Measurements from ENCODE around the gene ZNF594.
"Not testable (repeated sequence)": the region's sequence is repeated elsewhere in the genome, so short reads cannot be mapped to it uniquely, and the experiment has no call there.

ZNF594 gene

GRCh38 chr17:5137511-5138197, 54.0 kb downstream of the ZNF594 start:
- DNase-seq (ENCODE audit: low read depth, low spot score), result not testable (repeated sequence)

DNA sequence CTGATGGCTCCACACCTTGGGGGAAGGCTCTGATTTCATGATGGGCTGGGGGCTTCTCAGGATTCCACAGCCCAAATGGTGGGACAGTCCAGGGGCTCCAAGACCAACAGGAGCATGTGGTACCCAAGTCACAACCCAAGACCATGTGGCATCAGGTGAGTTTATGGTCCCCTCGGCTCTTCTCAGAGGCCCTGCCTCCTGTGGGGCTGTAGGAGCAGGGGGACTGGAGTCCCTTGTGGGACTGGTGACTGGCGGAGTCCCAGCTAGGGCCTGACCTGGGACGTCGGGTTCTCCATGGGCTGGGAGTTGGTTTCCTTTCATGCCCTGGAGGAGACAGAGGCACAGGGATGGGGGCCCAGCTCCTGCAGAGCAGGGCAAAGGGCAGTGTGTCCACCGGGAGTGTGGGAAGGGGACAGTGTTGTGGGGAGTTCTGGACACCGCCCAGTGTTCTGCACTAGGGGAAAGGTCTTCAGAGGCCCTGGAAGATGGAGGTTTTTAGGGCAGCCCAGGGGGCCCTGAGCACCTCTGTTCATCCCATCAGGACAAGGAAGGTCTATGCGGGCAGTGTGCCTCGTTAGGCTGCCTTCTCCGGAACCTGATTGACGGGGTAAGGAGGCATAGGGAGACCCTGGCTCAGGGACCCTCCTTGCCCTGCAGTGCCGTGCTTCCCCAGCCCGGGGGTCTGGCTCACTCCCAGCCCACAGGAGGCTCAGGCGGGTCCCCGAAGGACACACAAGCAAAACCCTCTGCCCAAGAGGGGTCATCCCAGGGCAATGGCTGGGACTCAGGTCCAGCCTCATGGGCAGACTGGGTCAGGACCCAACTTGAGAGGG, 54.9 kb downstream of the ZNF594 start:
- not testable (repeated sequence) for DNase-seq (ENCODE audit: low read depth, low spot score)

DNA sequence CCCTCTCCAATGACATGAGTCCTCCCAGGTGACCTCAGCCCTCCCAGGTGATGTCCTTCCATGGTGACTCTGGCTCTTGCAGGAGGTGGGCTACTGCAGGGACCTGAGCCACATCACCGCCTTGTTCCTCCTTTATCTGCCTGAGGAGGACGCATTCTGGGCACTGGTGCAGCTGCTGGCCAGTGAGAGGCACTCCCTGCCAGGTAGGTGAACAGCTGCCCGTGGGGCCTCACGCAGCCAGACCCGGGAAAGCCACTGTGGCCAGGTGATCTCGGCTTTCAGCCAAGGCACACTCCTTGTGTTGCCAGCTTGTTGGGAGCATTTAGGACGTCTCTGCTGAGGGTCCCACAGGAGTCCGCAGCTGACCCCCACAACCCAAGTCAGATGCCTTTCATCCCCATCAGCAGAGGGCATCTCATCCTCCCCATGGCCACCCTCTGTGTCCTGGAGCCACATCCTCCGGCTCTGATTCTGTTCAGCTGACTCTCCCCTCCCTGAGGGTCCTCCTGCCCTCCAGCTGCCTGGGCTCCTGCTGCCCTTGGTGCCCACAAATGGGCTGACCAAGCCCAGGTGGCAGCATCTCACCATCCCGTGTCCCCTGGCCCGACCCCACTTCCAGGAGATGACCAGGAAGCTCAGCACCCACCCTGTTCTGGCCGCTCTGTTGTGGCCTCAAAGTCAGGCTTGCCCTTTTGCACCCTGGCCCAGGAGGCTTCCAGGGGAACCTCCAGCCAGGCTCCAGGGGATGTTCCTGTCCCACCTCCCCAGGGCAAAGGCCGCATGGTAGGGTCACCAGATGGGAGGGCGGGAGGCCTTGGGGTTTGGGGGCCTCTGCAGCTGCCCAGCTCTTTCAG, 55.7 kb downstream of the ZNF594 start:
- no peak for DNase-seq (ENCODE audit: low read depth, low spot score)

DNA sequence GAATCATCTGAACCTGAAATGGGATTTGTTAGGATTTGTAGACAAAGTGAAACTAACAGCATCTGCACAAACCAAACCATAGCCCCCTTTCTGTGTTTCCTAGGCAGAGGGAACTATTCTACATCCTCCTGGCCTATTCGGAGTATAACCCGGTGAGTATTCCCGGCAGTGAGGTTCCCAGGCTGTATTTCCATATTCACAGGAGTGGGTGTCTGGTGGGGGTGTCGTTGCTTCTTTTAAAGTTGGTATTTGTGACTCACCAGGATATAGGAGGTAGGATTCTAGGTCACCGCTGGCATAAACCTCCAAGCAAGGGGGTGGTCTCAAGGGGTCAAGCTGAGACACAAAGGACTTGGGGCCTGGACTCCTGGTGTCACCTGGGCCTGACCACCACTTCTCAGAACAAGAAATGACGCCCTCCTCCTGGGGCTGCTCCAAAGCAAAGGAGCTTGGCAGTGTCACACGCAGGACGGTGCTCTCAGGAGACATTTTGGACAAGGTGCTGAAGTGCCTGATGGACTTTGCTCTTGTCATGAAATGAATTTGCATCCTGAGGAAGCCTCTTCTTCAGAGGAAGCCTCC, 56.4 kb downstream of the ZNF594 start:
- DNase-seq (ENCODE audit: low read depth, low spot score), result not testable (repeated sequence)

- DNase-seq (ENCODE audit: low read depth, low spot score), result not testable (repeated sequence)
These were observed 57.1 kb downstream of the ZNF594 start for GRCh38 chr17:5134571-5134970.

- not testable (repeated sequence) for DNase-seq (ENCODE audit: low read depth, low spot score)
These were observed 57.7 kb downstream of the ZNF594 start for GRCh38 chr17:5133961-5134360.

- DNase-seq (ENCODE audit: low read depth, low spot score), result no peak
These were observed 58.4 kb downstream of the ZNF594 start for GRCh38 chr17:5133311-5133710.

DNA sequence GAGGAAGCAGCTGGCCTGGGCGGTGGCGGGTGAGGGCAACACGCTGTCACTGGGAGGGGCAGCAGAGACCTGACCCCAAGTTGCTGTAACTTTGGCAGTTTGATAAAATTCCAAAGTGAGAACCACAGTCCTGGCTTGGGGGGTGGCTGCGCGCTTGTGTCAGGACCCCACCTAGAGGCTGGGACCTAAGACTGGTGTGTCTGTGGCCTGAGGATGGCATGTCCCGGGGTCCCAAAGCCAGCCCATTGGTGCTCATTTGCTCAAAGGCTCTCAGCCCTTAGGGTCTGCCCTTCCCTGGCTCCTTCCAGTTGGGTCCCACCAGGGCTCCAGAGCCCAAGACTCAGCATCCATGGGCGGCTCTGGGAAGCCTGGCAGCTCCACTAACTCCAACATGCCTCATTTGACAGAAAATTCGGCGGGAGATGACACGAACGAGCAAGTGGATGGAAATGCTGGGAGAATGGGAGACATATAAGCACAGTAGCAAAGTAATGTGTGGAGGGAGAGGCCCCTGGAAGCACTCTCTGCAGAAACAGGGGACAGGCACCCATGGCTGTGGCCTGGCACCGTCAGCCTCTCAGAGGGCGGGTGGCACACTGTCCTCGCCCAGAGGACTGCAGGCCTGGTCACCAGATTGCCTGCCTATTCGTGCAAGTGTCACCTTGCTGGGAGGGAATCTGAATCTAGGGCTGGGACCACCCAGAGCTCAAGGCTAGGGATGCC, 59.0 kb downstream of the ZNF594 start:
- DNase-seq (ENCODE audit: low read depth, low spot score), result not testable (repeated sequence)

- DNase-seq (ENCODE audit: low read depth, low spot score), result not testable (repeated sequence)
These were observed 59.7 kb downstream of the ZNF594 start for GRCh38 chr17:5131799-5132502.

DNA sequence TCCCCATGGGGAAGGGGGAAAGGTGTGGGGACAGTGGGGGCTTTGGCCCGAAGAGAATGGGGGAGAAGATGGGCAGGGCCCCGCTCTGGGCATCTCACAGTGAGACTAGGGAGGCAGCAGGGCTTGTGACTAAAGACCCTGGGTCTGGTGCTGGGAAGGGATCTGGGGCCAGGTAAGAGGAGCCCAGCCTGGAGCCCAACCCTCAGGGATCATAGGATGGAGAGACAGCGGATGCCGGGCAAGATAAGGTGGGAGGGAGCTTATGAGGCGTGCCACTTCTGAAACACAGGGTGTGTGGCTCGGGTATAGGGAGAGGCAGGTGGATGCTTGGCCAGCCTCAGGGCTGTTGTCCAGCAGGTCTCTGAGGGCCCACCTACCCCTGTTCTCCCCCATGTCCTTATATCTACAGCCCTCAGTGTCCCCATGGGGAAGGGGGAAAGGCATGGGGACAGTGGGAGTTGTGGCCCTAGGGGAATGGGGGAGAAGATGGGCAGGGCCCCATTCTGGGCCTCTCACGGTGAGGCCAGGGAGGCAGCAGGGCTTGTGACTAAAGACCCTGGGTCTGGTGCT, 60.4 kb downstream of the ZNF594 start:
- no peak for DNase-seq (ENCODE audit: low read depth, low spot score)

DNA sequence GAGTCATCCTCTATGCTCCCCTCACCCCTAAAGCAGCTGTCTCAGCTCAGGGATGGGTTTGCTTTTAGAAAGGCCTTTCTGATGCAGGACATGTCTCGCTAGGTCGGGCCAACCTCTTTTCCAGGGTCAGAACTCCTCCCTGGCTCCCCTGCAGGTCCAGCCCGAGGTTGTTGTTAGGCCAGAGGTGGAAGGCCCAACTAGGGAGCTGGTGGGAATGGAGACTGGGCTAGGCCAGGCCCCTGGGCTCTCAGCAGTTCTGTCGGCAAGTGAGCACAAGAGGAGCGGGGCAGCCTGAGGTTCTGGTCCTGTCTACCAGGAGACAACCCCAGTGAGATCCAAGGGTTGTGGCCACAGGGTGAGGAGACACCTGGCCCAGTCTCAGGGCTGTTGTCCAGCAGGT, 61.0 kb downstream of the ZNF594 start:
- DNase-seq (ENCODE audit: low read depth, low spot score), result not testable (repeated sequence)

DNA sequence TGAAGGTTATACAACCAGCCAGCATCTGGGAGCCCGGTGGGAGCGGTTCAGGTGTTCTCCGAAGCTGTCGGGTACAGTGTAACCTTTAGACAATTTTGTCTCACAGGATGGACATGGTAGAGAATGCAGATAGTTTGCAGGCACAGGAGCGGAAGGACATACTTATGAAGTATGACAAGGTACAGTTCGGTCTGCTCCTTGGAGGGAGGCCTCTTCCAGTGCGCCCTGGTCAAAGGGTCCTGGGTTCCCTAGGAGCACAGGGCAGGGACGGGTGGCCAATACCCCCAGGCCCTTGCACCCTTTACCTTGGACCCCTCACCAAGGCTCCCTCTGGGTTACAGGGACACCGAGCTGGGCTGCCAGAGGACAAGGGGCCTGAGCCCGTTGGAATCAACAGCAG, 61.4 kb downstream of the ZNF594 start:
- not testable (repeated sequence) for DNase-seq (ENCODE audit: low read depth, low spot score)

- not testable (repeated sequence) for DNase-seq (ENCODE audit: low read depth, low spot score)
These were observed 61.9 kb downstream of the ZNF594 start for GRCh38 chr17:5129770-5130169.
